Neutrophil (primary cell): Measurements from ENCODE around the gene LRRFIP1.
"Not testable (repeated sequence)": the region's sequence is repeated elsewhere in the genome, so short reads cannot be mapped to it uniquely, and the experiment has no call there.

ENCODE experiments used
- H3K27ac ChIP-seq: fragments of 200-600 bp; sonication (generic); 2 replicates; pipeline ENCODE4 v1.5.1; 2016; ENCODE audit warnings: mild to moderate bottlenecking, moderate library complexity
- H3K27me3 ChIP-seq: fragments of 200-600 bp; sonication (generic); 2 replicates; pipeline ENCODE4 v1.6.0; 2016; ENCODE audit warnings: mild to moderate bottlenecking
- H3K36me3 ChIP-seq: fragments of 200-600 bp; sonication (generic); 2 replicates; pipeline ENCODE4 v1.5.1; 2017
- H3K4me1 ChIP-seq, 2 experiments: fragments of 200-600 bp in 1 of 2; sonication (generic) in 1 of 2; 1 replicate in 1 of 2; 2 replicates in 1 of 2; pipeline versions ENCODE4 v1.5.1 to v1.6.1; 2013 to 2016; ENCODE audit warnings: low read depth in 1 of 2, low read length in 1 of 2, mild to moderate bottlenecking in 1 of 2, moderate library complexity in 1 of 2; ENCODE audit not compliant: control insufficient read depth in 1 of 2, insufficient read depth in 1 of 2
- H3K4me3 ChIP-seq, 2 experiments: fragments of 200-600 bp in 1 of 2; sonication (generic) in 1 of 2; 1 replicate in 1 of 2; 2 replicates in 1 of 2; pipeline ENCODE4 v1.5.1; 2013 to 2016; ENCODE audit warnings: low read depth in 1 of 2, low read length in 1 of 2, mild to moderate bottlenecking in 1 of 2, moderate library complexity in 1 of 2
- H3K9me3 ChIP-seq: fragments of 200-600 bp; sonication (generic); 2 replicates; pipeline ENCODE4 v1.5.1; 2016
- CTCF ChIP-seq: fragments of 200-600 bp; sonication (generic); IDR thresholded peaks from 2 replicates; pipeline ENCODE4 v1.5.1; 2016; ENCODE audit warnings: antibody characterized with exemption

LRRFIP1 gene

GRCh38 chr2:237757616-237758015 lies 130.2 kb downstream of the LRRFIP1 start:
- Histone ChIP-seq H3K9me3 (no peaks in the 10 kb centered on the region), H3K4me1 (no peaks in the 10 kb centered on the region), H3K27ac (no peak overlapping the region), H3K4me3 (no peak overlapping the region), H3K27me3 (no peaks in the 10 kb centered on the region), H3K36me3 (peaks cover 98% of the 10 kb centered on the region)
- TF ChIP-seq CTCF: no peak

DNA sequence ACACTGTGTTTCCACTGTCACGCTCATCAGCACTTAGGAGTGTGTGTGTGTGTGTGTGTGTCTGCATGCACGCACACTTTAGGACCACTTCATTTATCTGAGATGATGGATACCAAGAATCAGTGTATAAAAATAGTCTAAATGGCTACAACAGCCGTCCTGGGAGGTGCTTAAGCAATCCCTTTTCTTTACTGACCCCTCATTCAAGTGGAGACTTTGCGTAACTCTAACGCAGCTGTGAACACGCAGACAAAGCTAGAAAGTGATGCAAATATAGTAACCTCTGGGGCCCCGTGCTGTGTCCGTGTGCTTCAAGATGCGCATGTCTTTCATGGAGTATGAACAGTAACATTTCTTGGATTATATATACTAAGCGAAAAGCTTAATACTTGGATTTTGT lies 130.8 kb downstream of the LRRFIP1 start:
- no peaks in the 10 kb centered on the region for H3K4me1 ChIP-seq
- no peaks in the 10 kb centered on the region for H3K27me3 ChIP-seq
- no peak for TF ChIP-seq CTCF
- H3K27ac ChIP-seq: no peak overlapping the region
- H3K9me3 ChIP-seq: no peaks in the 10 kb centered on the region
- no peak overlapping the region for H3K4me3 ChIP-seq
- H3K36me3 ChIP-seq: peaks cover 97% of the 10 kb centered on the region

GRCh38 chr2:237759176-237759575 lies 131.8 kb downstream of the LRRFIP1 start:
- no peak overlapping the region for H3K27ac ChIP-seq
- H3K27me3 ChIP-seq: no peaks in the 10 kb centered on the region
- H3K4me3 ChIP-seq: no peak overlapping the region
- no peaks in the 10 kb centered on the region for H3K9me3 ChIP-seq
- H3K4me1 ChIP-seq: no peaks in the 10 kb centered on the region
- H3K36me3 ChIP-seq: peaks cover 95% of the 10 kb centered on the region
- no peak for TF ChIP-seq CTCF

- Histone ChIP-seq H3K27me3 (no peaks in the 10 kb centered on the region), H3K27ac (no peak overlapping the region), H3K9me3 (no peaks in the 10 kb centered on the region), H3K4me3 (no peak overlapping the region), H3K36me3 (peaks cover 90% of the 10 kb centered on the region), H3K4me1 (no peaks in the 10 kb centered on the region)
- TF ChIP-seq CTCF: no peak
These were observed 133.4 kb downstream of the LRRFIP1 start for GRCh38 chr2:237760506-237761502.

DNA sequence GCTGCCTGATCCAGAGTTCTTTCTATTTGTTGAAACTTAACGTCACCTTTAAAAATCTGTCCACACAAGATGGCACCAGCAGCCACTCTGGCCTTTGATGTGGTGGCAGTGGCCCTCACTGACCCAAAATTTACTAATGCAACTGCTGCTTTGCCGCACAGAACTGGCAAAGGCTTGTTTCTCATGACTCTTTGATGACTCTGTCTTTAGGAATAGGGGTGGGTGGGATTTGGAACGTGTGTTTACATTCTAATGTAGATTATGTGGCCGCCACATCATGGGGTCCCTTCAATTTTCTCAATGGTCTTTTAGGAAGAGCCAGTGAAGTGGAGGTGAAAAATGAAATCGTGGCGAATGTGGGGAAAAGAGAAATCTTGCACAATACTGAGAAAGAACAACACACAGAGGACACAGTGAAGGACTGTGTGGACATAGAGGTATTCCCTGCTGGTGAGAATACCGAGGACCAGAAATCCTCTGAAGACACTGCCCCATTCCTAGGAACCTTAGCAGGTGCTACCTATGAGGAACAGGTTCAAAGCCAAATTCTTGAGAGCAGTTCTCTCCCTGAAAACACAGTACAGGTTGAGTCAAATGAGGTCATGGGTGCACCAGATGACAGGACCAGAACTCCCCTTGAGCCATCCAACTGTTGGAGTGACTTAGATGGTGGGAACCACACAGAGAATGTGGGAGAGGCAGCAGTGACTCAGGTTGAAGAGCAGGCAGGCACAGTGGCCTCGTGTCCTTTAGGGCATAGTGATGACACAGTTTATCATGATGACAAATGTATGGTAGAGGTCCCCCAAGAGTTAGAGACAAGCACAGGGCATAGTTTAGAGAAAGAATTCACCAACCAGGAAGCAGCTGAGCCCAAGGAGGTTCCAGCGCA lies 135.2 kb downstream of the LRRFIP1 start:
- Histone ChIP-seq H3K36me3 (peaks cover 84% of the 10 kb centered on the region), H3K27ac (peak overlapping the region; percentile 28)
- H3K4me3 ChIP-seq, H3K27me3 ChIP-seq, H3K9me3 ChIP-seq, H3K4me1 ChIP-seq: not testable (repeated sequence)
